CD4-positive, alpha-beta T cell treated with Interleukin-6 at 100 ng/mL for 8 hours (primary cell): ENCODE measurements around the gene SLC8A3.

Experiments
- DNase-seq: peaks from one replicate; pipeline ENCODE4 v3.0.0-alpha.2; 2020; ENCODE audit warnings: mixed read lengths, low spot score

The SLC8A3 gene

GRCh38 chr14:70118064-70118463 lies 70.7 kb downstream of the SLC8A3 start:
- no peak for DNase-seq

- no peak for DNase-seq
Measured at GRCh38 chr14:70116278-70116677, 72.5 kb downstream of the SLC8A3 start.

- DNase-seq = no peak
Measured at GRCh38 chr14:70114621-70115156, 74.1 kb downstream of the SLC8A3 start.

- DNase-seq = no peak
Measured at GRCh38 chr14:70113211-70113610, 75.5 kb downstream of the SLC8A3 start.

GRCh38 chr14:70108419-70108818 lies 80.3 kb downstream of the SLC8A3 start:
- DNase-seq = no peak

GRCh38 chr14:70107309-70107708 lies 81.4 kb downstream of the SLC8A3 start:
- no peak for DNase-seq

- no peak for DNase-seq
Measured at GRCh38 chr14:70100071-70100470, 88.7 kb downstream of the SLC8A3 start.

GRCh38 chr14:70098250-70098809 lies 90.4 kb downstream of the SLC8A3 start:
- no peak for DNase-seq

GRCh38 chr14:70097576-70098249 lies 91.0 kb downstream of the SLC8A3 start:
- no peak for DNase-seq

- DNase-seq = no peak
Measured at GRCh38 chr14:70096866-70097265, 91.9 kb downstream of the SLC8A3 start.

- DNase-seq = no peak
Measured at GRCh38 chr14:70094631-70095030, 94.1 kb downstream of the SLC8A3 start.

- DNase-seq = no peak
Measured at GRCh38 chr14:70094106-70094505, 94.6 kb downstream of the SLC8A3 start.

GRCh38 chr14:70093156-70093555 lies 95.6 kb downstream of the SLC8A3 start:
- no peak for DNase-seq

GRCh38 chr14:70087380-70087697 lies 101.4 kb downstream of the SLC8A3 start:
- DNase-seq = no peak

- DNase-seq = no peak
Measured at GRCh38 chr14:70086685-70087379, 101.9 kb downstream of the SLC8A3 start.

- DNase-seq = no peak
Measured at GRCh38 chr14:70084226-70084625, 104.5 kb downstream of the SLC8A3 start.

GRCh38 chr14:70082394-70082793 lies 106.4 kb downstream of the SLC8A3 start:
- DNase-seq = no peak

GRCh38 chr14:70080076-70080475 lies 108.7 kb downstream of the SLC8A3 start:
- no peak for DNase-seq

GRCh38 chr14:70078329-70078728 lies 110.4 kb downstream of the SLC8A3 start:
- DNase-seq = no peak

- DNase-seq = no peak
Measured at GRCh38 chr14:70077720-70078119, 111.0 kb downstream of the SLC8A3 start.

- no peak for DNase-seq
Measured at GRCh38 chr14:70077005-70077404, 111.7 kb downstream of the SLC8A3 start.

GRCh38 chr14:70073924-70074566 lies 114.7 kb downstream of the SLC8A3 start:
- DNase-seq = no peak

- DNase-seq = no peak
Measured at GRCh38 chr14:70069186-70069585, 119.6 kb downstream of the SLC8A3 start.
